HT1080 (cell line): ENCODE results near the gene SPACA9. TPM values are rescaled to one million over a fixed set of nuclear protein-coding genes. Genes with fewer than 3 reads are reported as not detected.

Experiments used
- DNase-seq: peaks from one replicate; pipeline ENCODE4 v3.0.0-alpha.2; 2015; ENCODE audit warnings: low read depth
- total RNA-seq: library from RNA; depleted of rRNA; stranded (reverse); fragments of >200 nt; shearing (Covaris generic); gene quantifications from 2 replicates; pipeline ENCODE4 v1.2.3, GENCODE V29; 2014; rRNA removed

The SPACA9 gene
- total RNA-seq, 1 experiment from 2014 or later: 5.5 TPM

- no peak for DNase-seq
Measured at GRCh38 chr9:132939169-132939568, 60.5 kb downstream of the SPACA9 start.

Other genes with a start within 250 kb of the SPACA9 start
- 22.0 and 26.1 TPM in 2 replicates for gene DDX31, start 208.9 kb upstream of the SPACA9 start, total RNA-seq
- 17.6 and 23.1 TPM in 2 replicates for gene GTF3C4, start 208.4 kb upstream of the SPACA9 start, total RNA-seq
- not detected in 2 replicates for gene AK8, start 614 bp upstream of the SPACA9 start, total RNA-seq
- 16.6 and 18.3 TPM in 2 replicates for gene TSC1, start 65.7 kb downstream of the SPACA9 start, total RNA-seq
- not detected in 2 replicates for gene GFI1B, start 99.8 kb downstream of the SPACA9 start, total RNA-seq
- 90.7 and 91.3 TPM in 2 replicates for gene GTF3C5, start 152.1 kb downstream of the SPACA9 start, total RNA-seq
- 0.45 TPM in 1 of 2 replicates, not detected in the other for gene CEL, start 183.1 kb downstream of the SPACA9 start, total RNA-seq
- gene RALGDS, start 242.3 kb downstream of the SPACA9 start, total RNA-seq: 20.9 and 23.4 TPM in 2 replicates